ENCODE results near the gene SULT1B1.
"Not testable (repeated sequence)": the region's sequence is repeated elsewhere in the genome, so short reads cannot be mapped to it uniquely, and the experiment has no call there.

- TF ChIP-seq, protein P1, sequence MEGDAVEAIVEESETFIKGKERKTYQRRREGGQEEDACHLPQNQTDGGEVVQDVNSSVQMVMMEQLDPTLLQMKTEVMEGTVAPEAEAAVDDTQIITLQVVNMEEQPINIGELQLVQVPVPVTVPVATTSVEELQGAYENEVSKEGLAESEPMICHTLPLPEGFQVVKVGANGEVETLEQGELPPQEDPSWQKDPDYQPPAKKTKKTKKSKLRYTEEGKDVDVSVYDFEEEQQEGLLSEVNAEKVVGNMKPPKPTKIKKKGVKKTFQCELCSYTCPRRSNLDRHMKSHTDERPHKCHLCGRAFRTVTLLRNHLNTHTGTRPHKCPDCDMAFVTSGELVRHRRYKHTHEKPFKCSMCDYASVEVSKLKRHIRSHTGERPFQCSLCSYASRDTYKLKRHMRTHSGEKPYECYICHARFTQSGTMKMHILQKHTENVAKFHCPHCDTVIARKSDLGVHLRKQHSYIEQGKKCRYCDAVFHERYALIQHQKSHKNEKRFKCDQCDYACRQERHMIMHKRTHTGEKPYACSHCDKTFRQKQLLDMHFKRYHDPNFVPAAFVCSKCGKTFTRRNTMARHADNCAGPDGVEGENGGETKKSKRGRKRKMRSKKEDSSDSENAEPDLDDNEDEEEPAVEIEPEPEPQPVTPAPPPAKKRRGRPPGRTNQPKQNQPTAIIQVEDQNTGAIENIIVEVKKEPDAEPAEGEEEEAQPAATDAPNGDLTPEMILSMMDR (IDR thresholded peaks at IDR 0.05), result not testable (repeated sequence)
- not testable (repeated sequence) for TF ChIP-seq EZH2 (IDR thresholded peaks at IDR 0.05)
These were observed 8.1 kb upstream of the SULT1B1 start for GRCh38 chr4:69768554-69768953.
